GM21423 (cell line): ENCODE results near the gene AEBP1.

ENCODE experiments used
- ATAC-seq: cut with Tn5 transposase; IDR thresholded peaks from one replicate; pipeline ENCODE4 v1.9.1; 2021; ENCODE audit warnings: mild to moderate bottlenecking, moderate library complexity; ENCODE audit not compliant: unreplicated experiment

Gene AEBP1

DNA sequence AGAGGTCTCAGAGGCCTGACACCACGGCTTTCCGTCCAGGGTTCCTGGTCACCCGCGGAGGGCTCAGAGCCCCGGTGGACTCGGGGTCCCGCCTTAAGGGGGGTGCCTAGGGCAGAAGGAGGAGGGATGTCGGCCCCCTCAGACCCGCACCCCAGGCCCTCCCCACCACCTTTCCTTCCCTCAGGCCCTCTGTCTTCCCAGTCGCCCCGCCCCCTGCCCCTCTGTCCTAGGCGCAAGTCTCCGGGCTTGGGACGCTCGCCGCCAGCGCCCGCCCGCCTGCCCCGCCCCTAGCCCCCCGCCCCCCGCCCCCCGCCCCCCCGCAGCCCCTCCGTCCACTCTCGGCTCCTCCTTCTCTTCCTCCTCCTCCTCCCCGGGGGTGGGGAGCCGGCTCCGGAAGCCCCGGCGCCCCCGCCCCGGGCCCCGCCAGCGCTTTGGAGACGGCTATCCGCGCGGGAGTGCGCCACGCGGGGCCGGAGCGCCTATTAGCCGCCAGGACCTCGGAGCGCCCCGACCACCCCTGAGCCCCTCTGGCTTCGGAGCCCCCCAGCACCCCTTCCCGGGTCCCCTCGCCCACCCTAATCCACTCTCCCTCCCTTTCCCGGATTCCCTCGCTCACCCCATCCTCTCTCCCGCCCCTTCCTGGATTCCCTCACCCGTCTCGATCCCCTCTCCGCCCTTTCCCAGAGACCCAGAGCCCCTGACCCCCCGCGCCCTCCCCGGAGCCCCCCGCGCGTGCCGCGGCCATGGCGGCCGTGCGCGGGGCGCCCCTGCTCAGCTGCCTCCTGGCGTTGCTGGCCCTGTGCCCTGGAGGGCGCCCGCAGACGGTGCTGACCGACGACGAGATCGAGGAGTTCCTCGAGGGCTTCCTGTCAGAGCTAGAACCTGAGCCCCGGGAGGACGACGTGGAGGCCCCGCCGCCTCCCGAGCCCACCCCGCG, at the start of gene AEBP1:
AEBP1 (plus strand) TSS at position 423 of the 937 bp plus-strand sequence; CDS start at position 744, 321 bp downstream.
- no peak for ATAC-seq

DNA sequence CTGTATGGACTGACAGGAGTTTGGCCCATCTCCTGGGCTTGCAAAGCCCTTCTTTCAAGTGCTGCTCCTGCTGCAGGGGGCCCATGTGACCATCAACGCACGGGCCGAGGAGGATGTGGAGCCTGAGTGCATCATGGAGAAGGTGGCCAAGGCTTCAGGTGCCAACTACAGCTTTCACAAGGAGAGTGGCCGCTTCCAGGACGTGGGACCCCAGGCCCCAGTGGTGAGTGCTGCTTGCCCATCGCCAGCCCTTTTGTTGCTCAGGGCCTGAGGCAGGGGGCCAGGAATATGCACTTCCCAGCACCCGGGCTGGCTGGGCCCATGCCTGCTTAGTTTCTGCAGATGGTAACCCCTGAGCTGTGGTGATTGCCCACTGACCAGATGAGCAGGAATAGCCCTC, 47.5 kb upstream of the AEBP1 start:
- no peak for ATAC-seq

DNA sequence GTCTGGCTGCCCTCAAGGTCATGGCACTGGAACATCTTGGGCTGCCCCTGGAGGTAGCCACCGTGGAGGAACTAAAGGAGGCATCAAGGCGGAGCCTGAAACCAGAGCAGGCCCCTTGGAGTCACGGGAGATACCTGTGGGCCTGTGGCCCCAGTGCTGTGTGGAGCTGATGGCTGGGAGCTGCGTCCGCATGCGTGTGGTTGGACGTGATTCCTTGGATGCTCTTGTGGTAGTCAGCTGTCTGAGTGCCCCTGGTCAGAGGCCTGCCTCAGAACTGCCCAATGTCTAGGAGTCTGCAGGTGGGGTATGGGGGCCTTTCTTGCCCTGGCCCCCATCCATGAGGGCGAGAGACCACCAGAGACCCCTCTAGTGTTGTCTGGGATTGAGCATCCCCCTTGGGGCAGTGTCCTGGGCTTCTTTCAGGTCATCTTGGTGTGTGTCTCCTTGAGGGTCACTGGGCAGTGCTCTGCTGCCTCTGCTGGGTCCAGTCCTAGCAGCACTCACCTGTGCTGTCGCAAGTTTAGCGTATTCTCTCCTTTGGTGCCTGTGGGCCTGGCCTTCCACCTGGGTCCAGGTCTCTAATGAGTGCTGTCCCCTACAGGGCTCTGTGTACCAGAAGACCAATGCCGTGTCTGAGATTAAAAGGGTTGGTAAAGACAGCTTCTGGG, 46.8 kb upstream of the AEBP1 start:
- no peak for ATAC-seq

DNA sequence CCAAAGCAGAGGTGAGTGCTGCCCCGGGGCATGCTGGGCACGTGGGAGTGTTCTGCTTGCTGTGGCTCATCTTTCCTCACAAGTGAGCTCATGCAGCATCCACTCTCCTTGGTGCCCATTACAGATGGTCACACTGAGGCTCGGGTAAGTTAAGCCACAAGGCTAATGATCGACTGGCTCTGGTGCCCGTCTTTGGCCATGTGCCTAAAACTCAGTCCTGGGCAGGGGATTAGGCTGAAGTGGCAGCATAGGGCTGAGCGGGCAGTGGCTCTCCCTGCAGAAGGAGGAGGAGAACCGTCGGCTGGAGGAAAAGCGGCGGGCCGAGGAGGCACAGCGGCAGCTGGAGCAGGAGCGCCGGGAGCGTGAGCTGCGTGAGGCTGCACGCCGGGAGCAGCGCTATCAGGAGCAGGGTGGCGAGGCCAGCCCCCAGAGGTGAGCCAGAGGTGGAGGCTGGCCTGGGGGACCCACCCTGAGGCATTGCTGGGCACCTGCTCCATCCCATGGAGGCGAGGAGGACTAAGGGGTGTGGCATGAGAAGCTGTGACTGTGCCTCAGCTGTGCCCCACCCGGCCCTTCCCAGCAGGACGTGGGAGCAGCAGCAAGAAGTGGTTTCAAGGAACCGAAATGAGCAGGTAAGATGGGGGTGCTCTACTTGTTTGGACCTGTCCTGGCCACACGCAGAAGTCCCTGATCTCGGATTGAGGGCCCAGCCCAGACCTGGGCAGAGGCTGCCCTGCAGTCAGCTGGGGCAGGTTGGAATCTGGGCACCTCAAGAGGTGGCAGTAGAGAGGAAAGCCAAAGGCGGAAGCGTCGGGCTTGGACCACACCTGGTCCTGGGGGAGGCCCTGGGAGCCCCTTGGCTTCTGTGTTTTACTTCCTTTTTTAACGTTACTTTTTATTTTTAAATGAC, 46.0 kb upstream of the AEBP1 start:
- ATAC-seq, result no peak

DNA sequence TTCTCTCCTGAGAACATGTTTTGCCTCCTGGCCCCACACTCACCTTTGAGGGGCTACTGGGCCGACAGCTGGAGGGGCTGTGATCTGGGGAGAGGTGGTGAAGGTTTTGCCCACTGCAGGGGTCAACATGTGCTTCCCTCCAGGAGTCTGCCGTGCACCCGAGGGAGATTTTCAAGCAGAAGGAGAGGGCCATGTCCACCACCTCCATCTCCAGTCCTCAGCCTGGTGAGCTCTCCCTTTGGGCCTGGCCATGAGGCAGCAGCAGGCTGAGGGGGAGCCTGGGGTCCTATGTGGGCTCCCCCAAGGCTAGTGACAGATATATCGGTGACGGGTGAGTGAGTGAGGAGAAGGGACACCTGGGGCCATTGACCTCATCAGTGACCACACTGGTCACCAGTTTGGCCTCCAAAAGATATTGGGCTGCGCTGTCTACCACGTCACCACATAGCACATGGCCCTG, 45.4 kb upstream of the AEBP1 start:
- ATAC-seq, result no peak

DNA sequence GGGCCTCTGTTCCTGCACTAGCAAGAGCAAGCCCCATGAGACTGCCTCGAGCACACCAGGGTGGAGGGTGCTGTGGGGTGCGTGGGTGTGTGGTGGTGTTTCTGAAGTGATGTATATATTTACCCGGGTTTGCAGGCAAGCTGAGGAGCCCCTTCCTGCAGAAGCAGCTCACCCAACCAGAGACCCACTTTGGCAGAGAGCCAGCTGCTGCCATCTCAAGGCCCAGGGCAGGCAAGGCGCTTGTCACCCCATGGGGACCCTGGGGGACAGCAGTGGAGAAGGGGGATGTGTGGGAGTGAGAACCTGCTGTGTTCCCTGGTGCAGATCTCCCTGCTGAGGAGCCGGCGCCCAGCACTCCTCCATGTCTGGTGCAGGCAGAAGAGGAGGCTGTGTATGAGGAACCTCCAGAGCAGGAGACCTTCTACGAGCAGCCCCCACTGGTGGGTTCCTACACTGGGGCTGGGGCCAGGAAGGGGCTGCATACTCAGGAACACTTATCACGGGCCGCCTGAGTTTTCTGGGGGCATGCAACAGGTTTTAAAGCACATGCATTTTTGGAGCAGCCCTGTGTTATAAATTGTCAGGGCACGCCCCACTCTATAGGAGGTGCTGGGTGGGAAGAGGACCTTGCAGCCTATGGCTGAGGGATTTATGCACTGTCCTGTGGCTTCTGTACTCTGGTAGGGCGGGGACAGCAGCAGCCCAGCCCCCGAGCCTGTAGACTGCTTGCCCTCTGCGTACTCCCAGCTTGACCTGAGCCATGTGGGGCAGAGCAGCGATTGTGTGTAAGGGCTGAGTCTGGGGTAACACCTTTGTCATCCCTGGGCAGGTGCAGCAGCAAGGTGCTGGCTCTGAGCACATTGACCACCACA, 44.7 kb upstream of the AEBP1 start:
- ATAC-seq, result no peak

DNA sequence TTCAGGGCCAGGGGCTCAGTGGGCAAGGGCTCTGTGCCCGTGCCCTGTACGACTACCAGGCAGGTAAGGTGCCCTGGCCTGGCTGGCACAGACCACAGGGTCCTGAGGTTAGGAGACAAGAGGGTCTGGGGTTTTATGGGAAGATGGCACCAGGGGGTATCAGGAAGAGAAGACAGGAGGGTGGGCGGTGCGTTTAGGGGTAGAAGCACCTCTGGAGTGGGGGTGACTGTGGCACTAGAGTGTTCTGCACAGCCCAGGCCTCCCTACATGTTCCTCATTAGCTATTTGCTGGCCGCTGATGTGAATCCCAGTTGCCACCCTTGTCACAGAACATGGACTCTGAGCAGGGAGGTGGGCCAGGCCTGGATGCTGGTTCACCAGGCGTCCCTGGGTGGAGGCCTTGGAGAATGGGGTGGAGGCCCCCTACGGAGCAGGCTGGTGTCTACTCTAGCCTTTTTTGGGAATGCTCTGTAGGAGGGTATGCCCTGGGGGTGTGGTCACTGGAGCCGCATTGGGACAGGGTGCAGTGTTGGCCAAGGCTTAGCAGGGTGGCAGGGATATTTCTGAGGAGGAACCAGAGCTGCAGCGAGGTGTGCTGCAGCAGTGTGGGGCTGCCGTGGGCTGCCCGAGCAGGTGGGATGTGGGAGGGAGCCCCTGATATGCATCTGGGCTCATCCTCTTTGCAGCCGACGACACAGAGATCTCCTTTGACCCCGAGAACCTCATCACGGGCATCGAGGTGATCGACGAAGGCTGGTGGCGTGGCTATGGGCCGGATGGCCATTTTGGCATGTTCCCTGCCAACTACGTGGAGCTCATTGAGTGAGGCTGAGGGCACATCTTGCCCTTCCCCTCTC, 43.8 kb upstream of the AEBP1 start:
- ATAC-seq, result no peak

DNA sequence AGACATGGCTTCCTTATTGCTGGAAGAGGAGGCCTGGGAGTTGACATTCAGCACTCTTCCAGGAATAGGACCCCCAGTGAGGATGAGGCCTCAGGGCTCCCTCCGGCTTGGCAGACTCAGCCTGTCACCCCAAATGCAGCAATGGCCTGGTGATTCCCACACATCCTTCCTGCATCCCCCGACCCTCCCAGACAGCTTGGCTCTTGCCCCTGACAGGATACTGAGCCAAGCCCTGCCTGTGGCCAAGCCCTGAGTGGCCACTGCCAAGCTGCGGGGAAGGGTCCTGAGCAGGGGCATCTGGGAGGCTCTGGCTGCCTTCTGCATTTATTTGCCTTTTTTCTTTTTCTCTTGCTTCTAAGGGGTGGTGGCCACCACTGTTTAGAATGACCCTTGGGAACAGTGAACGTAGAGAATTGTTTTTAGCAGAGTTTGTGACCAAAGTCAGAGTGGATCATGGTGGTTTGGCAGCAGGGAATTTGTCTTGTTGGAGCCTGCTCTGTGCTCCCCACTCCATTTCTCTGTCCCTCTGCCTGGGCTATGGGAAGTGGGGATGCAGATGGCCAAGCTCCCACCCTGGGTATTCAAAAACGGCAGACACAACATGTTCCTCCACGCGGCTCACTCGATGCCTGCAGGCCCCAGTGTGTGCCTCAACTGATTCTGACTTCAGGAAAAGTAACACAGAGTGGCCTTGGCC, 43.0 kb upstream of the AEBP1 start:
- ATAC-seq, result no peak

DNA sequence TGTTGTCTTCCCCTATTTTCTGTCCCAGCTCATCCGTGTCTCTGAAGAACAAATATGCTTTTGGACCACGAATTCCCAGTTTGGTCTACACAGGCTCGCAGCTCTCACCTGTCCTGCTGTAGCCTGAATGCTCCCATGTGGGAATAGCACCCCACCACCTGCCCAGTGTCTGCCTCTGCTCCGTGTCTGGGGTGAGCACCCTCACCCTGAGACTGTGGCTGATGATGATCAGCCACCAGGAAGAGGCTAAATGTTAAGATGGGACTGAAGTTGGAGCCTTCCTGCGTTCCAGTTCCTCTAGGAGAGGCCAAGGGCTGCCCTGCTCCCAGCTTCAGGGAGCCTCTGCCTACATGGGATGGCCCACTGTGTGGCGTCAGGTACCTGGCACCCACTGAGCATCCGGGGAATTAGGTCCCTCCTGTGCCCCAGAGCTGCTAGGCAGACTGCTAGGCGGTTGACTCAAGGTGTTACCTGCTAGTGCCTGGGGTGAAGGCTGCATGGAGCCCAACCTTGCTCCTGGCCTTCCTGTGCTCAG, 42.4 kb upstream of the AEBP1 start:
- ATAC-seq, result no peak

DNA sequence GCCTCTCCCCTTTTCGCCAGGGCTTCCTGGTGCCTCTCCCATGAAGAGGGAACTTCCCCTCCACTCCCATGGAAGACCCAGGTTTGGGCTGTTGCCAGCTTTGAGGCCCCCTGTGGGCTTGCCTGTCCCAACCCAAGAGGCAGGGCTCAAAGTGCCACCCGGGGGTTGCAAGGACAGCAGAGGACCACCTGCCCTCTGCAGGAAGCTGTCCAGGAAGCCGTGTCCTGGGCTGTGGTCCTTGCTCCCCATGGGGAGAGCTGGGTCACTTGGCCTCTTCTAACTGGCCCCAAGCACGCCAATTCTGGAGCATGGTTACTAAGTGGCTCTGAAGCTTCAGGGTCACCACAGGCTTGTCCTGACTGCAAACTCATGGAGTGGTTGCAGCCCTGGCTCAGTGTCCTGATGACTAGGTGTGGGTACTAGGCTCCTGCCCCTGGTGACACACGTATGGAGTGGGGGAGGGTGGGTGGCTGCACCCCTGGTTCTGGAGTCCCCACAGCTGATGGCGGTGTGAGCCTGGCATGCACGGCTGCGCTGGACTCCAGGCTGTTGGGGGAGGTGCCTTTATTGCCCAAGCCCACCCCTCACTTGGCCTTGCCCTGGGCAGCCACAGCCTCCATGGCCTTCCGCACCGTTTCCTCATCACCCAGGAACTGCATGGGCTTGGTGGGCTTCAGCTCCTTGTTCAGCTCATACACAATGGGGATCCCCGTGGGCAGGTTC, 41.8 kb upstream of the AEBP1 start:
- no peak for ATAC-seq

DNA sequence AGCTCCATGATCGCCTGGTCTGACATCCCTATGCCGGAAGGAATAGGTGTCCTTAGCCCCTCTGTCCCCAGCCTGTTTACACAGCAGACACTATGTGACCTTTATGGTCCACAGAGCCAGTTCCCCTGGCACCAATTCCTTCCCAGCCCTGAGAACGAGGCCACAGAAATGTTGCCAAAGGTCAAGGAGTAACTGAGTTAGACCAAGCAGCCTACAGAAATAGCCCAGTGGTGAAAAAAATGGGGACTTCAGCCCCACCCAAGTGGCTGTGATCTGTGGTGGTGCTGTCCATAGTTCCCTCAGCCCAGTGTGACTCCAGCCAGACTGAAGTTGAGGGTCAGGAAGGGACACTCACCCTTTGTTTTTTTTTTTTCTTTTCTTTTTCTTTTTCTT, 41.2 kb upstream of the AEBP1 start:
- no peak for ATAC-seq

DNA sequence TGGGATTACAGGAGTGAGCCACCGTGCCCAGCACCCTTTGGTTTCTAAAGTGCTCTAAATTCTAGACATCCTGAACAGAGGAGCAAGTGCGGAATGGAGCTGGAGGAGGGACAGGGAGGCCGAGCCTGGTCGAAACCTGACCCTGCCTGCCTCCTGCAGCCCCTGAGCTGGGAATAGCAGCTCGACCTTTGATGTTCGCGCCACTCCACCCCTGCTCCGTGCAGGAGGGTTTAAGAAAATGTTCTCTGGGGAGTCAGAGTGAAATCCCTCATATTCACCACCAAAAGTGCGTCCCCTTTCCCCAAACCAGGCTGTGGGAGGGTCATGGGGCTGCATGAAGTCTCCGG, 40.6 kb upstream of the AEBP1 start:
- no peak for ATAC-seq

DNA sequence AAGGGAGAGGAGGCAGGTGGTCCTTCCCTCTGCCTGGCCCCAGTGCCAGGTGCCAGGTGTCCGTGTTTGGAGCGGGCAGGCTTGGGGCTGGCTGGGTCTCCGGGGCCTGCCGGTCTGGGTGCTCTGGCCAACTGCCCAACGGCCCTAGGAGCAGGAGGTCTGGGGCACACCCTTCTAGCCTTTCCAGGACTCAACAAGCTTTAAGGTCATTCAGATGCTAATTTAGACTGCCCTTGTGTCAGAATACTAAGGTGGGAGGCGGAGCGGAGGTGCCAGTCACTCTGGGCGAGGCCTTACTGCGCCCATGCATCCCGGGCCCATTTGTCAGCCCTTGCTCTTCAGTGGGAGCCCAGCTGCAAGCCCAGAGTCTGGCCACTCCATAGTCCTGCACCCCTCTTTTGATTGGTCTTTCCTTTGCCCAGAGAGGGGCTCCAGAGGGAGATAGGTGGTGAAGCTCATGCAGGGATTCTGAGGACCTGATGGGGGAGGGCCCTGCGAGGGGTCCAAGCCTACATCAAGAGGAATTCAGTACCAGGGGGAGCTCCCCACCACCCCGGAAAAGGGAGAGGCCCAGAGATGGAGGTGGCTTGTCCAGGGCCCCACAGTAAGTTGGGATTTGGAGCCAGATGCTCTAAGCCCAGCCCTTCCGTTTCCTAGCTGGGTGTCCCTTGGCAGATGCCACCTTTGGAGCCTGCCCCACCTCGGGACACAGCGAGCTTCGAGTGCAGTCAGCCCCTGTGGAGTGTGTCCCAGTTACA, 40.1 kb upstream of the AEBP1 start:
- no peak for ATAC-seq

DNA sequence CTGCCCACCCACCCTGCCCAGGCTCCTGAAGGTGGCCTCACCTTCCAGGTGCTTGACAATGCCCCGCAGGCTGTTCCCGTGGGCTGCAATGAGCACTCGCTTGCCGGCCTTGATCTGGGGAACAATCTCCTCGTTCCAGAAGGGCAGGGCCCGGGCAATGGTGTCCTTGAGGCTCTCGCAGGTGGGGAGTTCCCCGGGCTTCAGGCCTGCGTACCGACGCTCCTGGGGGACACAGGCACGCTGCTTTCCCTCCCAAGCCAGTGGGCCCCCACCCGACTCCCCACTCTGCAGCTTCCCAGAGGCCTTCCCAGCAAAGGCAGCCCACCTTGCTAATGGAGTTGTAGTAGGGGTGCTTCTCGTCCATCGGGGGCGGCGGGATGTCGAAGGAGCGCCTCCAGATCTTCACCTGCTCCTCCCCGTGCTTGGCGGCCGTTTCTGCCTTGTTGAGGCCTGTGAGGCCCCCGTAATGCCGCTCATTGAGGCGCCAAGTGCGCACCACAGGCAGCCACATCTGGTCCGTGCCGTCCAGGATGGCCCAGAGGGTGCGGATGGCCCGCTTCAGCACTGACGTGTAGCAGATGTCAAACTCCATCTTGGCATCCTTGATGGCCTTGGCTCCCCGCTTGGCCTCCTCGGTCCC, 39.2 kb upstream of the AEBP1 start:
- ATAC-seq, result no peak

DNA sequence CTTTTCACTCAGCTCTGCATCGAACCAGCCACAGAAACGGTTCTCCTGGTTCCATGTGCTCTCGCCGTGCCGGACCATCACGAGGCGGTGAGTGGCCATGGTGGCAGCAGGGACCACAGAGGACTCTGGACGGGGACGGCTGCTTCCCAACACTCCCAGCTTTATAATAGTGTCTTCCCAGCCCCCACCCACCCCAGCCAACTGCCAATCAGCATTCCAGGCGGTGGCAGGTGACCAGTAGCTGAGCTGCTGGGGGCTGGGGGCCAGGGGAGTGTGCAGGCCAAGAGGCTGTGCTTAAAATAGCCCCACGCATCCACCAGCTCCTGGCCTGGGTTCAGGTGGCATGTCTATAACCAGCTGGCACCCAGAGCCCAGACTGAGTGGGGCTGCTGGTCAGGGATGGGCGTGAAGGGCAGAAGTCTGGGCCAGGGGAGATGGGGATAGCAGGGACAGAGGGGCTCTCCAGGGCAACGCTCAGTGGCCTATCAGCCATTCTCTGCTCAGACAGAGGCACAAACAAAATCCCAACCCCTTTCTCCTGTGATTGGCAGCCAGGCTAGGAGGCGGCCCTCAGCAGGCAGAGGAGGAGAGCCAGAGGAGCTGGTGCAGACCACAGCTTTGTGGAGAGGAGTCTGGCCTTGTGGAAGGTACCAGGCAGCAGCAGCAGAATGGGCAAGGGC, 38.6 kb upstream of the AEBP1 start, which contains the start of gene PGAM2:
PGAM2 (minus strand) TSS at position 137 of the 680 bp plus-strand sequence; CDS start at position 99, 38 bp downstream.
- no peak for ATAC-seq

DNA sequence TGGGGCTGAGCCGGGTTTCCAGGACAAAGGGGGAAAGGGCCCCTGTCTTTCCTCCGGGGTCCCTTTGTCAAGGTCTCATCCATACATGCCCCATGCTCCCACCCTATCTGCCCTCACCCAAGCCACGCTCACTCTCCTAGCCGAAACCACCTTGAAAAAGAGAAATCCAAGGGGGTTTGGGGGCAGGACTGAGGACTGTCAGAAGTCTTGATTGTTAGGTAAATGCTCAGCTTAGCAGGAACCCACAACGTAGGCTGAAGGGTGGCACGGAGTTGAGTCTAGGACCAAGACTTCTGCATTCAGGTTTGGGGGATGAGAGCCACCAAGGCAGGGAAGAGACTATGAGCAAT, 38.1 kb upstream of the AEBP1 start:
- no peak for ATAC-seq
